HCT116 (cell line): ENCODE measurements around the gene NKAIN4. TPM values are rescaled to one million over a fixed set of nuclear protein-coding genes. Genes with fewer than 3 reads are reported as not detected.

ENCODE experiments used
- ATAC-seq: fragments of 200-7000 bp; cut with Tn5 transposase; 2 replicates; pipeline ENCODE4 v1.9.1; 2020; ENCODE audit warnings: mild to moderate bottlenecking, moderate library complexity
- BruUV-seq: library from RNA; stranded (reverse); fragments of 400-500 nt; replicated peaks from 2 replicates; lab custom pipeline; 2021; lab: Mats Ljungman, UMichigan
- CTCF ChIA-PET: fragments of 300-600 bp; sonication (Branson Sonifier 250); formaldehyde crosslinking; loops from one replicate; lab custom pipeline; 2021; ENCODE audit warnings: antibody characterized with exemption; lab: Charles Lee
- POLR2A ChIA-PET: fragments of 300-600, 350-600 bp; sonication (Branson Sonifier 250); formaldehyde crosslinking; loops from one replicate; lab custom pipeline; 2021; ENCODE audit warnings: antibody characterized with exemption; lab: Charles Lee
- RAD21 ChIA-PET, 2 experiments: fragments of 300-600 bp; sonication (Branson Sonifier 250); formaldehyde crosslinking; loops; one replicate each; lab custom pipeline; 2023; ENCODE audit warnings: low total read pairs in 2 of 2; ENCODE audit not compliant: uncharacterized antibody in 2 of 2, unreplicated experiment in 2 of 2, low non-redundant PET in 1 of 2; lab: Charles Lee
- DNase-seq: peaks from one replicate; pipeline ENCODE4 v3.0.0-alpha.2; 2010; ENCODE audit warnings: low read depth, low spot score
- H2AFZ ChIP-seq: fragments of 200-600 bp; shearing (Covaris generic), sonication (generic); 2 replicates; pipeline ENCODE4 v1.6.1; 2017; ENCODE audit warnings: low read depth, mixed run types, mixed read lengths, antibody characterized with exemption, low read length; ENCODE audit not compliant: poor library complexity, severe bottlenecking
- H3K27ac ChIP-seq: 2 replicates; pipeline ENCODE4 v1.5.1; 2012; ENCODE audit warnings: low read depth, low read length
- H3K27me3 ChIP-seq: fragments of 200-600 bp; sonication (generic); 2 replicates; pipeline ENCODE4 v1.6.1; 2016; ENCODE audit warnings: mixed run types, low read length, mixed read lengths; ENCODE audit not compliant: insufficient read depth
- H3K36me3 ChIP-seq, 2 experiments: fragments of 200-500 bp in 1 of 2; fragments of 200-600 bp in 1 of 2; sonication (Bioruptor generic) in 1 of 2; sonication (generic) in 1 of 2; 2 replicates each; pipeline versions ENCODE4 v1.5.1 to v1.6.1; 2014 to 2016; ENCODE audit warnings: low read length in 2 of 2, inconsistent platforms in 1 of 2, mixed read lengths in 1 of 2, mixed run types in 1 of 2; ENCODE audit not compliant: insufficient read depth in 2 of 2, control insufficient read depth in 1 of 2
- H3K4me1 ChIP-seq, 2 experiments: fragments of 200-600 bp in 1 of 2; sonication (generic) in 1 of 2; 2 replicates each; pipeline versions ENCODE4 v1.5.1 to v1.6.1; 2012 to 2017; ENCODE audit warnings: low read length in 2 of 2, inconsistent platforms in 1 of 2, mild to moderate bottlenecking in 1 of 2, mixed read lengths in 1 of 2, mixed run types in 1 of 2, moderate library complexity in 1 of 2; ENCODE audit not compliant: insufficient read depth in 2 of 2, control insufficient read depth in 1 of 2
- H3K4me2 ChIP-seq: fragments of 200-600 bp; sonication (generic); 2 replicates; pipeline ENCODE4 v1.6.1; 2017; ENCODE audit warnings: mixed run types, low read length, mixed read lengths
- H3K4me3 ChIP-seq, 2 experiments: fragments of 200-600 bp in 1 of 2; sonication (generic) in 1 of 2; replicated peaks in 1 of 2; 2 replicates each; pipeline ENCODE4 v1.5.1; 2011 to 2016; ENCODE audit warnings: low read length in 2 of 2, control low read depth in 1 of 2, low read depth in 1 of 2, mild to moderate bottlenecking in 1 of 2, mixed read lengths in 1 of 2, mixed run types in 1 of 2
- H3K79me2 ChIP-seq: fragments of 200-600 bp; sonication (generic); 2 replicates; pipeline ENCODE4 v1.6.1; 2017; ENCODE audit warnings: mild to moderate bottlenecking, mixed run types, low read length, moderate library complexity, mixed read lengths; ENCODE audit not compliant: insufficient read depth
- H3K9ac ChIP-seq: fragments of 200-600 bp; sonication (generic); 2 replicates; pipeline ENCODE4 v1.6.1; 2016; ENCODE audit warnings: low read length, mixed read lengths
- H3K9me2 ChIP-seq: fragments of 200-600 bp; sonication (generic), shearing (Covaris generic); 2 replicates; pipeline ENCODE4 v1.6.1; 2017; ENCODE audit warnings: mixed run types, mild to moderate bottlenecking, moderate library complexity; ENCODE audit not compliant: insufficient read depth
- H3K9me3 ChIP-seq, 2 experiments: fragments of 200-500 bp in 1 of 2; fragments of 200-600 bp in 1 of 2; sonication (Bioruptor generic) in 1 of 2; sonication (generic) in 1 of 2; 2 replicates each; pipeline ENCODE4 v1.6.1; 2014 to 2017; ENCODE audit warnings: low read length in 2 of 2, mixed read lengths in 2 of 2, inconsistent platforms in 1 of 2, low read depth in 1 of 2, mild to moderate bottlenecking in 1 of 2, mixed run types in 1 of 2, moderate library complexity in 1 of 2; ENCODE audit not compliant: control insufficient read depth in 1 of 2, insufficient read depth in 1 of 2
- H4K20me1 ChIP-seq: fragments of 200-600 bp; sonication (generic), shearing (Covaris generic); 2 replicates; pipeline ENCODE4 v1.6.1; 2017; ENCODE audit warnings: mixed run types, mild to moderate bottlenecking, moderate library complexity; ENCODE audit not compliant: insufficient read depth
- EZH2 ChIP-seq: fragments of 200-600 bp; sonication (generic); IDR thresholded peaks from 2 replicates; pipeline ENCODE4 v1.6.1; 2017; ENCODE audit warnings: antibody characterized with exemption, mixed run types
- FOSL1 ChIP-seq: IDR thresholded peaks from 2 replicates; pipeline ENCODE4 v1.6.1; 2012; ENCODE audit warnings: low read depth
- JUND ChIP-seq: IDR thresholded peaks from 2 replicates; pipeline ENCODE4 v1.6.1; 2012
- POLR2AphosphoS5 ChIP-seq: IDR thresholded peaks from 2 replicates; pipeline ENCODE4 v1.6.1; 2011; ENCODE audit warnings: mild to moderate bottlenecking, low read depth, low read length, moderate library complexity
- SIN3A ChIP-seq: IDR thresholded peaks from 2 replicates; pipeline ENCODE4 v1.6.1; 2012; ENCODE audit warnings: low read depth
- SP1 ChIP-seq: IDR thresholded peaks from 2 replicates; pipeline ENCODE4 v1.6.1; 2012; ENCODE audit warnings: low read depth
- YY1 ChIP-seq: IDR thresholded peaks from 2 replicates; pipeline ENCODE4 v1.6.1; 2011; ENCODE audit warnings: low read length, low read depth, moderate library complexity, mild to moderate bottlenecking; ENCODE audit not compliant: insufficient replicate concordance; ENCODE audit errors: extremely low read depth
- ZFX ChIP-seq: fragments of 450-650 bp; IDR thresholded peaks from 2 replicates; pipeline ENCODE4 v1.6.1; 2017
- intact Hi-C: fragments of 100-400 bp; cut with micrococcal nuclease; formaldehyde crosslinking; loops from 2 replicates; pipeline ENCODE4 v1.10.0; 2022
- total RNA-seq: library from RNA; stranded (reverse); gene quantifications from one replicate; pipeline ENCODE4 v1.2.1, GENCODE V29; 2021; ENCODE audit not compliant: unreplicated experiment
- TF ChIP-seq, protein P1 (sequence below): IDR thresholded peaks from 2 replicates; pipeline ENCODE4 v1.6.1; 2012
- TF ChIP-seq, protein P2 (sequence below): IDR thresholded peaks from 2 replicates; pipeline ENCODE4 v1.6.1; 2012
- TF ChIP-seq, protein P3 (sequence below): IDR thresholded peaks from 2 replicates; pipeline ENCODE4 v1.6.1; 2011; ENCODE audit warnings: mild to moderate bottlenecking, low read length, moderate library complexity; ENCODE audit not compliant: insufficient replicate concordance; ENCODE audit errors: extremely low read depth
- TF ChIP-seq, protein P4 (sequence below): IDR thresholded peaks from 2 replicates; pipeline ENCODE4 v1.6.1; 2012; ENCODE audit warnings: low read depth

Gene NKAIN4
- total RNA-seq, 1 experiment from 2014 or later = not detected

DNA sequence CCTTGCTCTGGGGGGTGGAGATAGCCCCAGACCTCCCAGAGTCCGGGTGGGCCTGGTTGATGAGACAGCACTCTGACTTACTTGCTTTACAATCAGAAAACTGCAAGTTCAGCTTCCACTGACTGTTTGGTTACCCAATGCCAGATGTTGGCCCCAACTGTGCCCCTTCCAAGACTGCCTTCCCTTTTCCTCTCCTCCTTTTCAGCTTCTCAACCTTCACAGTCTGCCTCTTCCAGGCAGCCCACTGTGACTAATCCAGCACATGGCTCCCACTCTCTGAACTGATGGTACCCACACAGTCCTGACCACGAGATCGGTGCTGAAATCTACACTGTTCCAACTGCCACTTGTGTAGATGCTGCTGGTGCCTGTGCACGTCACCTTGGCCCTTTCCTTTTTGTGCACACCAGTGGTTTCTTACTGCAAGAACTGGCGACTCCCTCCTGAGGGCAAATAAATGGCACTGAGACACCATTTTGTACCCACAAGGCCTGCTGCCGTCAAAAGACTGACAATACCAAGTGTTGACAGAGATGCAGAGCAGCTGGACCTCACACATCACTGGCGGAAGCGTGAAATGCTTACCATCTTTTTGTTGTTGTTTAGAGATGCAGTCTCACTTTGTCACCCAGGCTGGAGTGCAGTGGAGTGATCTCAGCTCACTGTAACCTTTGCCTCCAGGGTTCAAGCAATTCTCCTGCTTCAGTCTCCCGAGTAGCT is 16.5 kb upstream of the NKAIN4 start:
- no peaks in the 10 kb centered on the region for H3K9me2 ChIP-seq
- no peak overlapping the region for H2AFZ ChIP-seq
- ATAC-seq = no peak
- no peaks in the 10 kb centered on the region for H3K27me3 ChIP-seq
- CTCF ChIA-PET = interaction anchor here (3.8 kb wide), 1 partner anchor 47 kb away, joined by 16 read pairs; no protein-coding TSS in a partner anchor
- POLR2A ChIA-PET = no interaction called here
- H3K27ac ChIP-seq = no peak overlapping the region
- intact Hi-C loops = loop anchor here (5.0 kb wide), 1 partner anchor 38 kb away; no protein-coding TSS in a partner anchor
- no peak overlapping the region for H3K4me3 ChIP-seq
- TF ChIP-seq, protein P1, sequence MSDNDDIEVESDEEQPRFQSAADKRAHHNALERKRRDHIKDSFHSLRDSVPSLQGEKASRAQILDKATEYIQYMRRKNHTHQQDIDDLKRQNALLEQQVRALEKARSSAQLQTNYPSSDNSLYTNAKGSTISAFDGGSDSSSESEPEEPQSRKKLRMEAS = no peak
- no peak for TF ChIP-seq SP1
- TF ChIP-seq FOSL1 = no peak
- no peak for TF ChIP-seq ZFX
- H3K9ac ChIP-seq = no peak overlapping the region
- peaks cover 32% of the 10 kb centered on the region for H3K79me2 ChIP-seq
- no peaks in the 10 kb centered on the region for H4K20me1 ChIP-seq
- no peaks in the 10 kb centered on the region for H3K9me3 ChIP-seq
- DNase-seq = no peak
- no TSS peak for BruUV-seq
- peaks cover 0 to under 1% of the 10 kb centered on the region in 2 experiments; a peak in 1 of 4 replicates for H3K36me3 ChIP-seq
- peaks cover 10 to 30% of the 10 kb centered on the region in 2 experiments for H3K4me1 ChIP-seq
- no peak overlapping the region for H3K4me2 ChIP-seq
- RAD21 ChIA-PET = no interaction called here

DNA sequence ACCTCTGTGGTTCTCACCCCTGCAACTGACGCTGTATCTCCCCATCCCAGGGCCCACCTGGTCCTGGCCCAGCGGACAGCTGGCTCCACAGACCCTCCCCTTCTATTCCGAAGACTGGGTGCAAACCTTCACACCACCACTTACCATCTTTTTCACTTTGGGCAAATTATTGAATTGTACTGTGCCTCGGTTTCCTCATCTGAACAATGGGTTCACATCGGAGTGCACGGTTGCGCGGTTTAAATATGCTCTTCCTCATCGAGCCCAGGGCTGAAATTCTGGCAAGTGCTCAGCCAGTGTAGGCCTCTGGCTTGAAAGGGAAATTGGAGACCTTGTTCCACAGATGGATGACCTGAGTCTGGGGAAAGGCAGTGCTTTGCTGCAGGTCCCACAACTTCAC is 15.5 kb upstream of the NKAIN4 start:
- ChIA-PET CTCF (interaction anchor here (3.8 kb wide), 1 partner anchor 46 kb away, joined by 16 read pairs; no protein-coding TSS in a partner anchor), RAD21 (no interaction called here), POLR2A (no interaction called here)
- Histone ChIP-seq H3K4me2 (no peak overlapping the region), H3K4me1 (peaks cover 10 to 27% of the 10 kb centered on the region in 2 experiments), H3K9me3 (no peaks in the 10 kb centered on the region), H3K9ac (no peak overlapping the region), H3K4me3 (no peak overlapping the region), H4K20me1 (no peaks in the 10 kb centered on the region), H3K27me3 (no peaks in the 10 kb centered on the region), H3K36me3 (no peaks in the 10 kb centered on the region), H2AFZ (no peak overlapping the region), H3K27ac (no peak overlapping the region), H3K79me2 (peaks cover 21% of the 10 kb centered on the region), H3K9me2 (no peaks in the 10 kb centered on the region)
- intact Hi-C loops = loop anchor here (5.0 kb wide), 1 partner anchor 37 kb away; no protein-coding TSS in a partner anchor
- ATAC-seq (no peak), DNase-seq (no peak)
- no TSS peak for BruUV-seq
- TF ChIP-seq, protein P1 = no peak
- no peak for TF ChIP-seq JUND
- no peak for TF ChIP-seq YY1
- TF ChIP-seq EZH2 = no peak
- TF ChIP-seq, protein P2, sequence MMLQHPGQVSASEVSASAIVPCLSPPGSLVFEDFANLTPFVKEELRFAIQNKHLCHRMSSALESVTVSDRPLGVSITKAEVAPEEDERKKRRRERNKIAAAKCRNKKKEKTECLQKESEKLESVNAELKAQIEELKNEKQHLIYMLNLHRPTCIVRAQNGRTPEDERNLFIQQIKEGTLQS = no peak
- TF ChIP-seq, protein P3, sequence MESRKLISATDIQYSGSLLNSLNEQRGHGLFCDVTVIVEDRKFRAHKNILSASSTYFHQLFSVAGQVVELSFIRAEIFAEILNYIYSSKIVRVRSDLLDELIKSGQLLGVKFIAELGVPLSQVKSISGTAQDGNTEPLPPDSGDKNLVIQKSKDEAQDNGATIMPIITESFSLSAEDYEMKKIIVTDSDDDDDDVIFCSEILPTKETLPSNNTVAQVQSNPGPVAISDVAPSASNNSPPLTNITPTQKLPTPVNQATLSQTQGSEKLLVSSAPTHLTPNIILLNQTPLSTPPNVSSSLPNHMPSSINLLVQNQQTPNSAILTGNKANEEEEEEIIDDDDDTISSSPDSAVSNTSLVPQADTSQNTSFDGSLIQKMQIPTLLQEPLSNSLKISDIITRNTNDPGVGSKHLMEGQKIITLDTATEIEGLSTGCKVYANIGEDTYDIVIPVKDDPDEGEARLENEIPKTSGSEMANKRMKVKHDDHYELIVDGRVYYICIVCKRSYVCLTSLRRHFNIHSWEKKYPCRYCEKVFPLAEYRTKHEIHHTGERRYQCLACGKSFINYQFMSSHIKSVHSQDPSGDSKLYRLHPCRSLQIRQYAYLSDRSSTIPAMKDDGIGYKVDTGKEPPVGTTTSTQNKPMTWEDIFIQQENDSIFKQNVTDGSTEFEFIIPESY = no peak
- TF ChIP-seq SP1 = no peak
- TF ChIP-seq, protein P4, sequence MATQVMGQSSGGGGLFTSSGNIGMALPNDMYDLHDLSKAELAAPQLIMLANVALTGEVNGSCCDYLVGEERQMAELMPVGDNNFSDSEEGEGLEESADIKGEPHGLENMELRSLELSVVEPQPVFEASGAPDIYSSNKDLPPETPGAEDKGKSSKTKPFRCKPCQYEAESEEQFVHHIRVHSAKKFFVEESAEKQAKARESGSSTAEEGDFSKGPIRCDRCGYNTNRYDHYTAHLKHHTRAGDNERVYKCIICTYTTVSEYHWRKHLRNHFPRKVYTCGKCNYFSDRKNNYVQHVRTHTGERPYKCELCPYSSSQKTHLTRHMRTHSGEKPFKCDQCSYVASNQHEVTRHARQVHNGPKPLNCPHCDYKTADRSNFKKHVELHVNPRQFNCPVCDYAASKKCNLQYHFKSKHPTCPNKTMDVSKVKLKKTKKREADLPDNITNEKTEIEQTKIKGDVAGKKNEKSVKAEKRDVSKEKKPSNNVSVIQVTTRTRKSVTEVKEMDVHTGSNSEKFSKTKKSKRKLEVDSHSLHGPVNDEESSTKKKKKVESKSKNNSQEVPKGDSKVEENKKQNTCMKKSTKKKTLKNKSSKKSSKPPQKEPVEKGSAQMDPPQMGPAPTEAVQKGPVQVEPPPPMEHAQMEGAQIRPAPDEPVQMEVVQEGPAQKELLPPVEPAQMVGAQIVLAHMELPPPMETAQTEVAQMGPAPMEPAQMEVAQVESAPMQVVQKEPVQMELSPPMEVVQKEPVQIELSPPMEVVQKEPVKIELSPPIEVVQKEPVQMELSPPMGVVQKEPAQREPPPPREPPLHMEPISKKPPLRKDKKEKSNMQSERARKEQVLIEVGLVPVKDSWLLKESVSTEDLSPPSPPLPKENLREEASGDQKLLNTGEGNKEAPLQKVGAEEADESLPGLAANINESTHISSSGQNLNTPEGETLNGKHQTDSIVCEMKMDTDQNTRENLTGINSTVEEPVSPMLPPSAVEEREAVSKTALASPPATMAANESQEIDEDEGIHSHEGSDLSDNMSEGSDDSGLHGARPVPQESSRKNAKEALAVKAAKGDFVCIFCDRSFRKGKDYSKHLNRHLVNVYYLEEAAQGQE = no peak
- TF ChIP-seq SIN3A = no peak
- no peak for TF ChIP-seq POLR2AphosphoS5
